AG10803 (cell line): ENCODE measurements around the gene SIGLEC7.

Experiments used
- DNase-seq: peaks from one replicate; pipeline ENCODE4 v3.0.0; 2010; ENCODE audit warnings: low read depth
- H3K4me3 ChIP-seq: 2 replicates; pipeline ENCODE4 v1.5.1; 2011; ENCODE audit warnings: mild to moderate bottlenecking, low read length, control low read depth
- TF ChIP-seq, protein P1 (sequence below): conservative IDR thresholded peaks from 2 replicates; pipeline ENCODE4 v1.5.1; 2011; ENCODE audit warnings: mild to moderate bottlenecking, low read length, control low read depth, inconsistent platforms

SIGLEC7 gene

DNA sequence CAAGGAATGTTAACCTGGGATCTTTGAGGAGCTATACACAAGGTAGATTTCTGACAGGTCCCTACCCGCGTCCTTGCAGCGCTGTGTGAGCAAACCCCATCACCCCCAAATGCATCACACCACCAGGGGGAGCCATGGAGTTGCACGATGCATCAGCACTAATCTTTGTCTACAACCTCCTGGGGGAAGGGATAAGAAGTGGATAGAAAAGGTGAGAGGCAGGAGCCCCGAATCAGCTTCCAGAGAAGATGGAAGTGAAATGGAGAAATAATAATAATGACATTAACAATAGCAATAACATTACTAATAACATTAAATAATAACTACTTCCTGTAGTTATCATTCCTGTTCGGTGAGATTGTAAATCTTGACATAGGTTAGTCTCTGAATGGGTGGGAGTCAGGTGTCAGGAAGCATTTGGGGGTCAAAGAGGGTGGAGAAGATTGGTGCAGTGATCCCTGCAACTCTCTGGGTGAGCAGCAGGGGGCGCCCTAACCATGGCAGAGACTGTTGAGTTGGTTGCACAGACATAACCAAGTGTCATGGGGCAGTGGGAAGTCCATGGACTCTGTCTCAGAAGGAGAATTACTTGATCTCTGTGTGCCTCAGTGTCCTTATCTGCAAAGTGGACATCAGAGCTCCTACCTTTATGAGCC, 16.5 kb downstream of the SIGLEC7 start:
- DNase-seq, result peak; percentile 8
- TF ChIP-seq, protein P1, sequence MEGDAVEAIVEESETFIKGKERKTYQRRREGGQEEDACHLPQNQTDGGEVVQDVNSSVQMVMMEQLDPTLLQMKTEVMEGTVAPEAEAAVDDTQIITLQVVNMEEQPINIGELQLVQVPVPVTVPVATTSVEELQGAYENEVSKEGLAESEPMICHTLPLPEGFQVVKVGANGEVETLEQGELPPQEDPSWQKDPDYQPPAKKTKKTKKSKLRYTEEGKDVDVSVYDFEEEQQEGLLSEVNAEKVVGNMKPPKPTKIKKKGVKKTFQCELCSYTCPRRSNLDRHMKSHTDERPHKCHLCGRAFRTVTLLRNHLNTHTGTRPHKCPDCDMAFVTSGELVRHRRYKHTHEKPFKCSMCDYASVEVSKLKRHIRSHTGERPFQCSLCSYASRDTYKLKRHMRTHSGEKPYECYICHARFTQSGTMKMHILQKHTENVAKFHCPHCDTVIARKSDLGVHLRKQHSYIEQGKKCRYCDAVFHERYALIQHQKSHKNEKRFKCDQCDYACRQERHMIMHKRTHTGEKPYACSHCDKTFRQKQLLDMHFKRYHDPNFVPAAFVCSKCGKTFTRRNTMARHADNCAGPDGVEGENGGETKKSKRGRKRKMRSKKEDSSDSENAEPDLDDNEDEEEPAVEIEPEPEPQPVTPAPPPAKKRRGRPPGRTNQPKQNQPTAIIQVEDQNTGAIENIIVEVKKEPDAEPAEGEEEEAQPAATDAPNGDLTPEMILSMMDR, result peak; percentile 61
- no peak overlapping the region for H3K4me3 ChIP-seq

DNA sequence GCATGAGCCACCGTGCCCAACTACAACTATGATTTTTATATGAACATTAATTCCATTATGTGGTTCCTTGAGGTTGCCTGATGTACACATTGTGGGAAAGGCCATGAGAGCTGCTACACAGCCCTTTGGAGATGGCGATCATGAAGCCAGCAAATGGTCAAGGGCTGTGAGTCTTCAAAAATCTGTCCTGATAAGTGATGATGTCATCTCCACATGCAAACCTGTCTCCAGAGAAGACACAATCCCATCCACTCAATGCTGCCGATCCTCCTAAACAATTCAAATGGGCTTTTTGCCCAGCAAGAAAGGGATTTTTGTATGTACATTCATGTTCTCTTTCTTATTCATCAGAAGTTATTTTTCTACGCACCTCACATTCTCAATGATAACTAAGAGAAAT, 17.6 kb downstream of the SIGLEC7 start:
- DNase-seq, result no peak
- TF ChIP-seq, protein P1, result no peak
- no peak overlapping the region for H3K4me3 ChIP-seq

DNA sequence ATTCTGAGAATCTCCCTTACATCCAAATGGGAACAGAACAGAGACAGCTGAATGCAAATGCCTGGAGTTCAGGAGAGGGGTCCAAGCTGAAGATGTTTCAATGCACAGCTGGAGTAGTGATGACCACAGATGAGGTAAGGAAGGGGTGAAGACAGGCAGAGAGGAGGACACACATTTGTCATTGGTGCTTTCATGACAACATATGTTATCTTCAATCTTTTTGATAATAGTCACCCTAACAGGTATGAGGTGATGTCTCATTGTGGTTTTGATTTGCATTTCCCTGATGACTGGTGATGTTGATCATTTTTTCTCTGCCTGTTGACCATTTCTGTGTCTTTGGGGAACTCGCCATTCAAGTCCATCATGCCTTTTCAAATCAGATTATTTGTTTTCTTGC, 19.2 kb downstream of the SIGLEC7 start:
- no peak for DNase-seq
- H3K4me3 ChIP-seq, result no peak overlapping the region
- TF ChIP-seq, protein P1, result no peak

DNA sequence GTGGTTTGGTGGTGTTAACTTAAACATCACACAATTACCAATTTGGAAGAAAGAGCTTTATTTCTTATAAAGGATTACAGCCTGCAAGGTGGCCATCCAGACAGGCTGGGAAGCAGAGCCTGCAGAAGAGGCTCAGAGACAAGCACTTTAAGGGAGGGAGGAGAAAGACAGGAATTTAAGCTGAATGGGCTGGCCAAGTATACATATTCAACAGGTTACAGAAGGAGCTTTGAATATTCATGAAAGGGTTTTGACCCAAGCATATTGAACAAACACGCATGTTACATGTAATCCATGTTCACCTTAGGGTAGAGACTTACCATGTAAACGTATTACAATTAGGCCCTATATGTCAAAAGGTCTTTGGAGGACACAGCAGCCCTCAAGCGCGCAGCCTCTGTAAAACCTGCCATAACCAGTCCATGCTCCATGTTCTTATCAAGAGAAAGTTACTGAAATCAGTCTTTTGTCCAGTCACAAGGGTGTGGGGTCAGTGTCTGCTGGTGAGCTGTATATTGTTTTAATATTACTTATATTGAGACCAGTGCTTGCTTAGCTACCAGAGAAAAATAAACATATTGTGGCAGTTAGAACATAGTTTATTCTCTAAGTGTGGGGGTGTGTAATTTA, 19.9 kb downstream of the SIGLEC7 start:
- TF ChIP-seq, protein P1, result no peak

DNA sequence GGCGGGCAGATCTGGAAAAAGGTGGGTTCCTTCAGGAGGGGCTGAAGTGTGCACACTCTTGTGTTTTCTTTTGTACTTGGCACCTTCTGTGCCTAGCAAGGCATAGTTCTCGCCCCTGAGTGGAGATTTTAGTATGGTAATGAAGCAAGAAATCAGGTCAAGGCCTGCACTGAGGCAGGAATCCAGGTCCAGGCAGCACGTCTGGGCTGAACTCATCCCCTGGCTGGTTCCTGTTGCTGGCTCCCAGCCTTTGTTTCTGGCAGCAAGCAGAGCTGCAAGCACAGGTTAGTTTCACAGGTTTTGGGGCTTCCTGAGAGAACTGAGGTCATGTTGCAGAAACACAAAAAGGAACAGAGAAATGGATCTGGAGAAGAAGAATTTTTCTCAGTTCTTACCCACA, 21.2 kb downstream of the SIGLEC7 start:
- DNase-seq, result no peak
- H3K4me3 ChIP-seq, result no peak overlapping the region
- TF ChIP-seq, protein P1, result no peak

More for the DNA sequence above, 19.9 kb downstream of the SIGLEC7 start:
- H3K4me3 ChIP-seq, result no peak overlapping the region
- DNase-seq, result no peak

DNA sequence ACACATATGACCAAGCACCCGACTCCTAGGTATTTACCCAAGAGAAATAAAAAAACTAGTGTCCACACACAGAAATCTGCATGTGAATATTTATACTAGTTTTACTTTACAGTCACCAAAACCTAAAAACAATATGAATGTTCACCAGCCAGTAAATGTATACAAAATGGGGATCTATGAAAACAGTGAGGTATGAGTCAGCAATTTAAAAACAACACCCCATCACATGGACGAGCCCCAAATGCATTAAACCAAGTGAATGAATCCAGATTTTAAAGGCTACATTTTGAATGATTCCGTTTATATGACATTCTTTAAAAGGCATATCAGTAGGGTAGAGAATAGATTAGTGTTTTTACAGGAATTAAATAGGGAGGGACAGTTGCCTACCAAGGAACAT, 22.1 kb downstream of the SIGLEC7 start:
- TF ChIP-seq, protein P1, result no peak
- no peak overlapping the region for H3K4me3 ChIP-seq
- no peak for DNase-seq

DNA sequence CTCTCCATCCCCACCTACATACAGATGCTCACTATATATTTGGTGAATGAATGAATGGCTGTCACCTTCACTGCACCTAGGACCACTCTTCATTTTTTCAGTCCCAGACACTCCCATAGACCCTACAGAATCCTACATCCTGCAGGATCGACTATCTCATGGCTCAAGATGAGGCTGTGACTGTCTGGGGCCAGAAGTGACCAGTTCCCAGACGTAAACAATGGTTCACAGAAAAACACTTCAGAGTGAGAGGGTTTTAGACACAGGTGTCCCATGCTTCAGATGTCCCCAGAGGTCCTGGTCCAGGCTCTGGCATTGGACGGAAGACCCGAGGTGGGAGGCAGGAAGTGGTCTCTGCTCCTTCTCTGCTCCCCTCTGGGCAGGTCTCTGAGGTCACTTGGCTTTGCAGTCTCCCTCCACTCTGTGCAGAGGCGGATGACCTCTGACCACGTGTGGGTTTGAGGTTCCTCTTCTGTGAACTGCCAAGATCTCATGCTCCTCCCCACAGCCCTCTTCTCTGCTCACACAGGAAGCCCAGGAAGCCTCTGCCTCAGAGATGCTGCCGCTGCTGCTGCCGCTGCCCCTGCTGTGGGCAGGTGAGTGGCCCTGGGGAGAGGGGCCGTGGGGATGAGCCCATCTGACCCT, 24.9 kb downstream of the SIGLEC7 start:
- no peak for DNase-seq
- no peak overlapping the region for H3K4me3 ChIP-seq
- TF ChIP-seq, protein P1, result no peak
